IMR-90 (cell line): ENCODE results near the gene SLC2A2.

Experiments
- BHLHE40 ChIP-seq: fragments of 150-350 bp; IDR thresholded peaks from 2 replicates; pipeline ENCODE4 v1.6.1; 2016; ENCODE audit warnings: mild to moderate bottlenecking, low read depth, low read length
- CEBPB ChIP-seq: IDR thresholded peaks from 2 replicates; pipeline ENCODE4 v1.6.1; 2012; ENCODE audit warnings: low read depth, low read length, improper control_type of control experiment
- CTCF ChIP-seq: conservative IDR thresholded peaks from 2 replicates; pipeline ENCODE4 v1.5.1; 2012; ENCODE audit warnings: mild to moderate bottlenecking, low read depth, low read length, improper control_type of control experiment
- FOS ChIP-seq: fragments of 150-350 bp; IDR thresholded peaks from 2 replicates; pipeline ENCODE4 v1.6.1; 2016; ENCODE audit warnings: low read depth, low read length
- MAFK ChIP-seq: IDR thresholded peaks from 2 replicates; pipeline ENCODE4 v1.6.1; 2012; ENCODE audit warnings: low read depth, low read length, improper control_type of control experiment
- MXI1 ChIP-seq: IDR thresholded peaks from 2 replicates; pipeline ENCODE4 v1.6.1; 2012; ENCODE audit warnings: low read depth, mild to moderate bottlenecking, low read length, moderate library complexity, borderline replicate concordance
- NFE2L2 ChIP-seq: fragments of 150-350 bp; IDR thresholded peaks from 2 replicates; pipeline ENCODE4 v1.6.1; 2016; ENCODE audit warnings: low read depth, mild to moderate bottlenecking, low read length
- POLR2A ChIP-seq: IDR thresholded peaks from 2 replicates; pipeline ENCODE4 v1.6.1; 2012; ENCODE audit warnings: mild to moderate bottlenecking, low read depth, low read length
- RAD21 ChIP-seq: IDR thresholded peaks from 2 replicates; pipeline ENCODE4 v1.6.1; 2012; ENCODE audit warnings: low read length, improper control_type of control experiment
- RCOR1 ChIP-seq: IDR thresholded peaks from 2 replicates; pipeline ENCODE4 v1.6.1; 2012; ENCODE audit warnings: mild to moderate bottlenecking, low read length, improper control_type of control experiment; ENCODE audit not compliant: insufficient replicate concordance
- RFX5 ChIP-seq: IDR thresholded peaks from 2 replicates; pipeline ENCODE4 v1.8.0; 2012; ENCODE audit warnings: low read depth, mild to moderate bottlenecking, low read length, moderate library complexity
- SMC3 ChIP-seq: fragments of 150-350 bp; IDR thresholded peaks from 2 replicates; pipeline ENCODE4 v1.6.1; 2016; ENCODE audit warnings: low read depth, mild to moderate bottlenecking, antibody characterized with exemption, low read length, moderate library complexity
- USF2 ChIP-seq: fragments of 150-350 bp; IDR thresholded peaks from 2 replicates; pipeline ENCODE4 v1.6.1; 2017; ENCODE audit warnings: mild to moderate bottlenecking, antibody characterized with exemption, low read length, low read depth

GRCh38 chr3:171054921-171055320, 28.4 kb upstream of the SLC2A2 start:
- no peak for TF ChIP-seq CTCF
- 0 out of 2 replicates have a peak, but pooled peaks have one; percentile 3 for TF ChIP-seq CEBPB
- no peak for TF ChIP-seq BHLHE40
- TF ChIP-seq POLR2A = no peak
- no peak for TF ChIP-seq RFX5
- TF ChIP-seq RAD21 = no peak
- no peak for TF ChIP-seq NFE2L2
- no peak for TF ChIP-seq MXI1
- no peak for TF ChIP-seq MAFK
- no peak for TF ChIP-seq RCOR1
- no peak for TF ChIP-seq FOS
- TF ChIP-seq USF2 = no peak
- TF ChIP-seq SMC3 = no peak
